Measurements from ENCODE around the gene SH3TC1. TPM values are rescaled to one million over a fixed set of nuclear protein-coding genes. Genes with fewer than 3 reads are reported as not detected.

SH3TC1 gene
- 1.0 and 1.7 TPM in 2 replicates for total RNA-seq

DNA sequence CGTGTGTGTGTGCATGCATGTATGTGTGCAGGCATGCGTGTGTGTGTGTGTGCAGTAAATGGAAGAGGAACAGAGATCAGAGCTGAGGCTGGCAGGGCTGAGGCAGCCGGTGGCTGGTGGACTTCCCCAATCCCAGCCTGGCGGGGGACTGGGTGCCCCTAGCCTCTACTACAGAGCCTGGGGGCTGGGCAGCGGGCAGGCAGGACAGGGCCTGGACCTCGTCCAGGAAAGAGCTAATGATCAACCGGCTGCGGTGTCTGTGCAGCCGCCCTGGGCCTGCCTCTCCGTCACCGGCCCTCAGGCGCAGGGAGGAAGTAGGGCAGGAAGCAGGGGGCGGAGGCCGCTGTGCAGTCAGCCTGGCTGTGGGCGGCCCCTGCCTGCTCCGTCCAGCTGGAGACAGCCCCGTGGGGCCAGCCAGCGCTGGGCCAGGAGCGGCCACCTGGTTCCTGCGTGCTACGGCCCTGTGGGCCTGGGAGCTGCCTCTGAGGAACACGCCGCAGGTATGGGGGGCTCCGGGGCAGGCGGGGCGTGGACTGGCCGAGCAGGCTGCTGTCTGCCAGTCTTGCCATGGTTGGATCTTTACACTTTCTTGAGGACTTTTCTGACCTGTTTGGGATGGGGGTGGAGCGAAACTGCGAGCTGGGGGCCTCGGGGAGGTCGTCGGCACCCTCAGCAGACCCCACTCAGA lies at the start of gene SH3TC1:
Gene SH3TC1, plus strand, starts transcription at position 385 of the 688 bp plus-strand sequence. CDS start 5,905 bp downstream, outside the sequence.

DNA sequence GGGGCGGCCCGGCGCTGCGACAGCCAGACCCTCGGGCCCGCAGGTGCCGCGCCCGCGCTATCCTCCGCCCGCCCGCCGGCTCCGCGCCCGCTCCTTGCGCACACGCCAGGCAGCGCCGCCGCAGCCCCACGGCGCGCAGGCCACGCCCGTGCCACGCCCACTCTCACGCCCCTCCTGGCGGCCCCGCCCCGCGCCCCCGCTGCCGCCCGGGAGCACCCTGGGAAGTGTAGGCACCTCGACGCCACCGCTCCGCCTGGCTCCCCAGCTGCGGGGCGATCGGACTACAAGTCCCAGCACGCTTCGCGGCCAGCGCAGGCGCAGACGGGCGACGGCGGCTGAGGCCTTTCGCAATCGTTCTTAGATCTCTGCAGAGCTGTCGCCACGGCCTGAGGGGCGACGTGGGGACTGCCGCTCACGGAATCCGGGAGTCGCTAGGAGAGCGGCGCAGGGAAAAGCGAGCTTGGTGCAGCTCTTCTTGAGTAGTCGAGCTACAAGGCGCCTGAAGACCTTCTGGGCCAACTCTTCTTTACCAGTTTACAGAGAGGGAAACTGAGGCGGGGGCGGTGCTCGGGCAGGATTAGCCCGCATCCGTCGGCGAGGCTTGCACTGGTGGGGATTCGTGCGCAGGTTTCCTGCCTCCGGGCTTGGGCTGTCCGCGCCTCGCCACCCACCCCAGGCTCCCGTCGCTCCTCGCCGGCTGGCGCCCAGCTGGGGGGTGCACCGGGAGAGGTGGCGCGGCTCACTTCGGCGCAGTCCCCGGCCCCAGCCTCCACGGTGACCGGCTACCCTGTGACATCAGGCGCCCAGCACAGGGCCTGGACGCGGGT lies 40.2 kb upstream of the SH3TC1 start, which contains the start of gene ABLIM2:
Gene ABLIM2, minus strand, starts transcription at position 104 of the 827 bp plus-strand sequence. CDS start 124 bp downstream, outside the sequence.

DNA sequence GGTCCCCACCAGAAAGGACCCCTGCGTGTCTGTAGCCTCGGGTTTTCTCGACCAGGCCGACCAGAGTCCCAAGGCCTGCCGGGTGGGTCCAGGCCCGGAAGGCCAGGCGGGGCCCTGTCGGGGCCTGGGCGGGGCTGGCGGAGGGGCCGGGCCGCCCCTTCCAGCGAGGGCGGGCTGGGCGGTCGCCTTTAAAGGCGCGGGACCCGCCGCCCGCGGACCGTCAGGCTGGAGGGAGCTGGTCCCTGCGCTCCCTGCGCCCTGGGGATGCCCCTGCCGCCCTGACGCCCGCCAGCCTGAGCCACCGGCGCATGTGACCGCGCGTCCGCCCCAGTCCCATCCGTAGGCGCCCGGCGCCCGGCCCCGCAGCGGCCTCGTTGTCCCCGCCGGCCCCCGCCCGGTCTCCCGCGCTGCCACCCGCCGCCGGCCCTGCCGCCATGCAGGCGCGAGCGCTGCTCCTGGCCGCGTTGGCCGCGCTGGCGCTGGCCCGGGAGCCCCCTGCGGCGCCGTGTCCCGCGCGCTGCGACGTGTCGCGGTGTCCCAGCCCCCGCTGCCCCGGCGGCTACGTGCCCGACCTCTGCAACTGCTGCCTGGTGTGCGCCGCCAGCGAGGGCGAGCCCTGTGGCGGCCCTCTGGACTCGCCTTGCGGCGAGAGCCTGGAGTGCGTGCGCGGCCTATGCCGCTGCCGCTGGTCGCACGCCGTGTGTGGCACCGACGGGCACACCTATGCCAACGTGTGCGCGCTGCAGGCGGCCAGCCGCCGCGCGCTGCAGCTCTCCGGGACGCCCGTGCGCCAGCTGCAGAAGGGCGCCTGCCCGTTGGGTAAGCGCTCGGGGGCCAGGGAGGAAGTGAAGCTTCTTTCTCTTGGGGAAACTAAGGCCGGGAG lies 70.7 kb downstream of the SH3TC1 start, which contains the start of gene HTRA3:
Gene HTRA3, plus strand, starts transcription at position 220 of the 883 bp plus-strand sequence. Its CDS starts 215 bp downstream, at position 435.

Other genes starting within 250 kb of the SH3TC1 start
- gene ABLIM2, start 40.5 kb upstream of the SH3TC1 start, total RNA-seq = 0.09 and 0.14 TPM in 2 replicates
- 5.8 and 10.4 TPM in 2 replicates for gene HTRA3, start 70.5 kb downstream of the SH3TC1 start, total RNA-seq
- 21.8 and 27.7 TPM in 2 replicates for gene ACOX3, start 241.4 kb downstream of the SH3TC1 start, total RNA-seq
- gene TRMT44, start 241.5 kb downstream of the SH3TC1 start, total RNA-seq = 10.5 and 14.1 TPM in 2 replicates